Measurements from ENCODE around the gene UBL5.

GRCh38 chr19:9806803-9807202 lies 20.9 kb upstream of the UBL5 start:
- no peak for TF ChIP-seq TAF1 (IDR thresholded peaks at IDR 0.05; ENCODE audit: low read depth, low read length)
- no peak for TF ChIP-seq POLR2AphosphoS5 (IDR thresholded peaks at IDR 0.05; ENCODE audit: low read depth, low read length)
- TF ChIP-seq POLR2A (IDR thresholded peaks at IDR 0.05; ENCODE audit: low read depth, low read length), result no peak

Data from GM12891 (cell line).